ENCODE results near the gene BAG5.
A peak's percentile ranks its signal among the peaks of the same experiment; 100 is the strongest.
"Not testable (repeated sequence)": the region's sequence is repeated elsewhere in the genome, so short reads cannot be mapped to it uniquely, and the experiment has no call there.

The BAG5 gene

GRCh38 chr14:103522649-103523574, 39.5 kb downstream of the BAG5 start, which contains the start of gene CKB:
CKB (minus strand) TSS chr14:103522830; CDS start chr14:103522493, 337 bp downstream.
- peak; percentile 83 for DNase-seq (ENCODE audit: low spot score)

GRCh38 chr14:103521951-103522563, 40.4 kb downstream of the BAG5 start:
- peak; percentile 32 for DNase-seq (ENCODE audit: low spot score)

DNA sequence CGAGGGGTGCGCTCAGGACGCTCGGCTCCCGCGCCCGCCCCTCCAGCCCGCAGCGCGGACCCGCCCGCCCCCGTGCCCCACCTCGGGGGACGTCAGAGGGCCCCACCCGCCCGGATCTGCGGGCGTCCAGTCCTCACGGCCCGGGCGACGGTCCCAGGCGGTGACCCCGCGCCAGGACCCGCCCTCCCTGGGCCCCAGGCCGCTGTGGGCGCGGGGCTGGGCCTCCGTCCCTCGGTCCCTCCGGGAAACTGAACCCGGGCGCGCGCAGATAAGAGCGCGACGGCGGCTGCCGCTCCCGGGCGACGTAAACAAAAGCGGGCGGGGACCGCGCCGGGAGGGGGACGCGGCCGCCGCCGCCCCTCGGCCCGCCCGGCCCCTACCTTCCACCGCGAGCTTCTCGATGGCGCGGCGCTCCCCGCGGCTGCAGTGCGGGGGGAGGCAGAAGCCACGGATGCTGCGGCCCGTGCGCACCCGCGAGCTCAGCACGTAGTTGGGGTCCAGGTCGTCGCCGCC, 41.0 kb downstream of the BAG5 start:
- no peak for DNase-seq (ENCODE audit: low spot score)

GRCh38 chr14:103520657-103521437, 41.6 kb downstream of the BAG5 start:
- DNase-seq (ENCODE audit: low spot score) = peak; percentile 85

- no peak for DNase-seq (ENCODE audit: low spot score)
Measured at GRCh38 chr14:103520269-103520656, 42.2 kb downstream of the BAG5 start.

- DNase-seq (ENCODE audit: low spot score) = no peak
Measured at GRCh38 chr14:103519837-103520212, 42.6 kb downstream of the BAG5 start.

DNA sequence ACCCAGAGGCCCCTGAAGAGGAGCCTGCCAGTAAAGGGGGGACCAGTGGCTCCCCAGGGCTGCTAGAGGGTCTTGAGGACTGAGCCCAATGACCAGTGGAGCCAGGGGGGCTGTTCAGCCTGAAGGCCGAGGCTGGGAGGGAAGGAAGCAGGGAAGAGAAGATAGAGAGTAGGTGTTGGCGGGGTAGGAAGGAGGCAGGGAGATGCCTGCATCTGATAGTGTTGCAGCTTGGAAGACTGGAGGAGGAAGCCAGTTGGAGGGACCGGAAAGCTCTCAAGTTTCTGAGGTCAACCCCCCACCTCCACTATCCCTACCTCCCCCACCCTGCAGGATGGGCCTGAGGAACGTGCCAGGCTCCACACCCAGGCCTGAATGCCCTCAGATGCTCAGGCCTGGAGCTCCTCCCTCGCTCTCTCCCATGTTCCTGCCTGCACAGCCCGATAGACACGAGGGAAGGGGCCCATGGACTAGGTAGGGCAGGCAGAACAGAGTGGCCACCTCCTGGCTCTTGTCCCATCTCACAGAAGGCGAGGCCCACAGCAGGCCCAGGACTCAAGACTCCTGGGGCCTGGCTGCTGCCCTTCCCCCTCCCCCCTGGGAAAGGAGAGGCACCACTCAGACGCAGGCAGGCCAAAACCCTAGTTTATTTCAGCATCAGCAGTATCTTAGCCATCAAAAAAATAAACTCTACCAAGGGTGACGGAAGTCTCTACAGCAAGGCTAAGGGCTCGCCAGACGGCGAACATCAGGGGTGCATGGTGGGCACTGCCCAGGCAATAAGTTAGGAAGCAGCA, 43.2 kb downstream of the BAG5 start:
- peak; percentile 35 for DNase-seq (ENCODE audit: low spot score)

GRCh38 chr14:103518422-103519042, 43.9 kb downstream of the BAG5 start:
- DNase-seq (ENCODE audit: low spot score) = peak; percentile 67

GRCh38 chr14:103517721-103518421, 44.6 kb downstream of the BAG5 start:
- peak; percentile 37 for DNase-seq (ENCODE audit: low spot score)

- no peak for DNase-seq (ENCODE audit: low spot score)
Measured at GRCh38 chr14:103517174-103517566, 45.3 kb downstream of the BAG5 start.

DNA sequence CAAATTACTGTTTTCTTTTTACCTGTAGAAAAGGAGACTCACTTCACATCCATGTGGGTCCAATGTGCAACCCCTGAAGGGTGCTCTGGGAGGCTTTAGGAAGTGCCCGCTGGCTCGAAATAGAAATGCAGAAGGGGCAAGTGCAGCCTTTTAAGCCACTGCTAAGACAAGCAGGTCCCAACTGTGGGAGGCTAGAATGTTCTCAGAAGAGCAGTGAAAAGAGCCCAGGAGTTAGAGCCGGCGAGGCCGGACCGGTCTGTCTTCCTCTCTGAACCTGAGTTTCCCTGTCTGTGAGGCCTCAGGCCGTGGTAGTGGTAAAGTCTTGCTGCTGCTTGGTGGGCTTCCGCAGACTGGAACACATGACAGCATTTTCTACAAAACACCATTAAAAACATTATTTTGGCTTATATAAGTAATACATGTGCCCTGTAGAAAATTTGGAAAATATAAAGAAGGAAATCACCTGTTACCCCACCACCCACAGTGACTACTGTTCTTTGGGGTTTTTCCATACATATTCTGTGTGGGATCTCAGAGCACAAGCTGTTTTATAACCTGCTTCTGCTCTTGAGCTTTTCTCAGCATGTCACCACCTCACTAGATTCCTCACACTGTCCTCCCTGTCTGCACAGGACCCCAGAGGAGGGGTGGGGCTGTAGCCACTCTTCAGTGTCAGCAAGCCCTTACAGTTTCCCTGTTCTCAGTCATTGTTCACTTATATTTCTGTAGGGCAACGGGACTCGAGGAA, 45.9 kb downstream of the BAG5 start:
- DNase-seq (ENCODE audit: low spot score) = peak; percentile 29

GRCh38 chr14:103514596-103515421, 47.6 kb downstream of the BAG5 start:
- no peak for DNase-seq (ENCODE audit: low spot score)

GRCh38 chr14:103512701-103513611, 49.5 kb downstream of the BAG5 start:
- peak; percentile 46 for DNase-seq (ENCODE audit: low spot score)

- not testable (repeated sequence) for DNase-seq (ENCODE audit: low spot score)
Measured at GRCh38 chr14:103512180-103512579, 50.3 kb downstream of the BAG5 start.

DNA sequence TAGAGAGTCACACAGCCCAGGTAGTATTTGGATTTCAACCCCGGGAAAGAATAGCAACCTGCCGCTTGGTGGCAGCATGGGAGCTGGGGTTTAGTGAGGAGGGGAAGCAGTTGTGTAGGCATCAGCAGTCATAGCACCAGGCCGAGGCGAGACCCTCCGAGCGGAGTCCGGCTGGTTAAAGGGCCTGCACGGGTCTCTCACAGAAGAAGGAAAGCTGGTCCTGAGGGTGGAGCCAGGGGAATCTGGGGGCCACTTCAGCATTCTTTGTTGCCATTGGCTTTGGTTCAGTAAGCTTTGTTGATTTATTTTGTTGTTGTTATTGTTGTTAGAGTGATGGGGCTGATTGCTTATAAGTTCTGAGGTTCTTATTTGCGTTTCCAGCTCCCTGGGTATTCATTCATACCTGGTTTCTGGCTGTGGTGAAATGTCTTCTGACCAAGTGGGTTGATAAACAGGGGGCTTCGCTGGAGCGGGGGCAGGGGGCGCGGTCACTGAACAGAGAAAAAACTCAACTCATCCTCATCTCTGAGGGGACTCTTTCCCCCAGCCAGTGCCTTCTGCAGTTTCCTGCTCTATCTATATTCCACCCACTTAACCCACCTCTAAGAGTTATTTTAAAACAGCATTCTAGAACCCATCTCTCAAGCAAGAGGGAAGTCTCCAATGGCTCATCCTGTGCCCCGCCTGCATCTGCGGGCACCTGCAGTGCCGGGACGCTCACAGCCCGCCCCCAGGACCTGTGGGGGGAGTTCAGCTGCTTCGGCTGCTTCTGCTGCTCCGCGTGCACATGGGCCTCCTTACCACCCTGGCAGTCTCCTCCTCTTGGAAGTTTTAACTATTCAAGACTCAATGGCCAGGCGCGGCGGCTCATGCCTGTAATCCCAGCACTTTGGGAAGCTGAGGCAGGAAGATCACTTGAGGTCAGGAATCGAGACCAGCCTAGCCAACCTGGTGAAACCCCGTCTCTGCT, 51.4 kb downstream of the BAG5 start:
- DNase-seq (ENCODE audit: low spot score) = no peak
